ENCODE measurements around the gene LRRN4CL. TPM values are rescaled to one million over a fixed set of nuclear protein-coding genes. Genes with fewer than 3 reads are reported as not detected.

Gene LRRN4CL
- total RNA-seq, 1 donor from 2014 or later = not detected

- Mint-ChIP-seq H3K4me3 (peak overlapping the region; percentile 41), H3K27ac (peak overlapping the region; percentile 24), H3K36me3 (peaks cover 52% of the 10 kb centered on the region), H3K27me3 (ENCODE audit: insufficient read depth, low read depth) (peaks cover 8% of the 10 kb centered on the region), H3K4me1 (peaks cover 21% of the 10 kb centered on the region), H3K9me3 (no peaks in the 10 kb centered on the region)
- no peak overlapping the region for H3K4me2 ChIP-seq
- no peaks in the 10 kb centered on the region for H3K9me3 ChIP-seq (ENCODE audit: low read depth)
- peaks cover 88% of the 10 kb centered on the region for H3F3A ChIP-seq (ENCODE audit: low read depth)
- TF ChIP-seq CTCF (IDR thresholded peaks at IDR 0.05) (no peak), EZH2phosphoT487 (IDR thresholded peaks at IDR 0.05) (no peak), EZH2 (IDR thresholded peaks at IDR 0.05) (no peak)
- H4K20me1 ChIP-seq (ENCODE audit: low read depth) = peaks cover 7% of the 10 kb centered on the region
- no peak overlapping the region for H3K4me3 ChIP-seq
- H2AFZ ChIP-seq (replicated peaks) = no peak overlapping the region
- DNase-seq (ENCODE audit: low spot score) = no peak
- no peak overlapping the region for H3K9ac ChIP-seq
- H3K27ac ChIP-seq = no peak overlapping the region
- H3K4me1 ChIP-seq = peaks cover 8% of the 10 kb centered on the region
- no peaks in the 10 kb centered on the region for H3K27me3 ChIP-seq
- H3K36me3 ChIP-seq = peaks cover 17% of the 10 kb centered on the region
- peaks cover 23% of the 10 kb centered on the region for H3K79me2 ChIP-seq (ENCODE audit: low read depth)
These were observed 24.0 kb upstream of the LRRN4CL start for GRCh38 chr11:62713343-62713742.

DNA sequence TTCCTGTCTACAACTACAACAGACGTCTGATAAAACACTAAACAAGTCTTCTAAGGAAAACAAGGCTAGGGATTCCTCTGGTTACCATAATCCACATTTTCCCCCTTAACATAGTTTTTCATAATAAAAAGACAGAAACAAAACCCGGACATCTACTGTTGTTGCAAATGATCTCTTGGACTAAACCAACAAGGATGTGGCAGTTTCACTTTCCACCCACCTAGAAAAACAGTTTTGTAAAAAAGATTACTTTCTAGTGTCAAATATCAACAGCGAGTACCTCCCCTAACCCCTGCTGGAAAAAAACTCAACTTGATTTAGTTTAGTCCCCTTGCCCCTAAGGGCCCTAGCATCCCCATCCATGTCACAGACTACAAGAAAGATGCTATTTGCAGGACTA, 23.5 kb upstream of the LRRN4CL start:
- Histone ChIP-seq H2AFZ (replicated peaks) (no peak overlapping the region), H3K4me1 (peaks cover 12% of the 10 kb centered on the region), H3K9me3 (ENCODE audit: low read depth) (no peaks in the 10 kb centered on the region), H3K4me2 (no peak overlapping the region), H3K79me2 (ENCODE audit: low read depth) (peaks cover 18% of the 10 kb centered on the region), H4K20me1 (ENCODE audit: low read depth) (peaks cover 4% of the 10 kb centered on the region), H3K36me3 (peaks cover 17% of the 10 kb centered on the region), H3K27ac (no peak overlapping the region), H3K4me3 (no peak overlapping the region), H3K27me3 (no peaks in the 10 kb centered on the region), H3F3A (ENCODE audit: low read depth) (peaks cover 87% of the 10 kb centered on the region), H3K9ac (no peak overlapping the region)
- H3K36me3 Mint-ChIP-seq = peaks cover 48% of the 10 kb centered on the region
- no peaks in the 10 kb centered on the region for H3K9me3 Mint-ChIP-seq
- H3K27ac Mint-ChIP-seq = no peak overlapping the region
- DNase-seq (ENCODE audit: low spot score) = no peak
- peaks cover 10% of the 10 kb centered on the region for H3K27me3 Mint-ChIP-seq (ENCODE audit: insufficient read depth, low read depth)
- TF ChIP-seq CTCF (IDR thresholded peaks at IDR 0.05) = no peak
- no peak for TF ChIP-seq EZH2phosphoT487 (IDR thresholded peaks at IDR 0.05)
- TF ChIP-seq EZH2 (IDR thresholded peaks at IDR 0.05) = no peak
- H3K4me3 Mint-ChIP-seq = no peak overlapping the region
- H3K4me1 Mint-ChIP-seq = peaks cover 26% of the 10 kb centered on the region

DNA sequence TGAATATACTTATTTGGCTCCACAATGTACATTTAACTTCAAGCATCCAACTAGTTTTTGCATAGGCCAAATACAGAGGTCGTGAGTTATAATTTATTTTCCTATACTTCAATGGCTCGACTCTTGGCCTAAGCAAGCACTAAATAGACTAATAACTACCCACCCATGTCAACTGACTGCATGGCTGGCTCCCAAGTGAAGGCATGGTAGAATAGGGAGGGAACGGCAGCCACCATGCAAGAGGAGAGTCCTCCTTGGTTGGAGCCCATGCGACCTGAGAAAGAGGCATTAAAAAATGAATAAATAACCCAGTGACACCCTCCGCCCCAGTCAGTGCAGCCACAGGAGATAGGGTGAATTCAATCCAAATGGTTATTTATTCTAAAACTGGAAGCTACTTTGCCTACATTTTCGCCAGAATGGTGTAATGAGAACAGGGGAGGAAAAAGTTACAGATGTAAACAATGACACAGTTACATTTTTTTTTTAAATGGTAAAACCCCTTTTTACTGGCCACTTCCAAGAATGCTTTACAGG, 23.0 kb upstream of the LRRN4CL start:
- Histone ChIP-seq H3K27ac (no peak overlapping the region), H3K9me3 (ENCODE audit: low read depth) (no peaks in the 10 kb centered on the region), H4K20me1 (ENCODE audit: low read depth) (peaks cover 4% of the 10 kb centered on the region), H3K79me2 (ENCODE audit: low read depth) (peaks cover 13% of the 10 kb centered on the region), H3F3A (ENCODE audit: low read depth) (peaks cover 89% of the 10 kb centered on the region), H3K4me1 (peaks cover 17% of the 10 kb centered on the region), H3K4me3 (no peak overlapping the region), H3K4me2 (no peak overlapping the region), H3K9ac (no peak overlapping the region), H2AFZ (replicated peaks) (no peak overlapping the region), H3K27me3 (no peaks in the 10 kb centered on the region), H3K36me3 (peaks cover 17% of the 10 kb centered on the region)
- H3K36me3 Mint-ChIP-seq = peaks cover 45% of the 10 kb centered on the region
- peaks cover 10% of the 10 kb centered on the region for H3K27me3 Mint-ChIP-seq (ENCODE audit: insufficient read depth, low read depth)
- H3K4me1 Mint-ChIP-seq = peaks cover 31% of the 10 kb centered on the region
- no peak for DNase-seq (ENCODE audit: low spot score)
- no peak overlapping the region for H3K4me3 Mint-ChIP-seq
- H3K27ac Mint-ChIP-seq = no peak overlapping the region
- TF ChIP-seq EZH2phosphoT487 (IDR thresholded peaks at IDR 0.05) = no peak
- TF ChIP-seq CTCF (IDR thresholded peaks at IDR 0.05) = no peak
- no peak for TF ChIP-seq EZH2 (IDR thresholded peaks at IDR 0.05)
- H3K9me3 Mint-ChIP-seq = no peaks in the 10 kb centered on the region

Data from neural progenitor cell (in vitro differentiated cells).